ENCODE results near the gene PPM1H. TPM values are rescaled to one million over a fixed set of nuclear protein-coding genes. Genes with fewer than 3 reads are reported as not detected.

Gene PPM1H
- total RNA-seq, 5 donors from 2014 or later (not counting 1 experiment from before 2014, with no cell fraction given), result 0.18 to 0.82 (median 0.42) TPM

GRCh38 chr12:62781136-62781880 is 153.6 kb downstream of the PPM1H start:
- Mint-ChIP-seq H3K27me3 (peaks cover 0 to 5% of the 10 kb centered on the region in 2 donors), H3K4me1 (peaks cover 6 to 7% (median 6%) of the 10 kb centered on the region in 3 donors), H3K9me3 (no peaks in the 10 kb centered on the region), H3K36me3 (no peaks in the 10 kb centered on the region), H3K27ac (no peak overlapping the region), H3K4me3 (no peak overlapping the region)
- WGBS (ENCODE audit: insufficient coverage), result 86% methylated on average over 7 of the region's 9 CpGs
- Histone ChIP-seq H3K27me3 (replicated peaks in 1 of 2; ENCODE audit: control insufficient read depth in 2 of 2, extremely low read depth in 1 of 2, insufficient read depth in 2 of 2, low read length in 1 of 2) (peaks cover 0 to 5% of the 10 kb centered on the region in 2 experiments), H3K4me1 (ENCODE audit: control insufficient read depth in 1 of 2, extremely low read depth in 1 of 2, insufficient read depth in 2 of 2, low read length in 2 of 2) (peaks cover 0 to 4% of the 10 kb centered on the region in 2 experiments), H3K4me3 (ENCODE audit: control insufficient read depth in 1 of 2, extremely low read depth in 1 of 2, low read length in 1 of 2) (no peak overlapping the region), H3K9me3 (no peaks in the 10 kb centered on the region), H3K36me3 (ENCODE audit: control insufficient read depth in 2 of 2, extremely low read depth in 1 of 2, insufficient read depth in 1 of 2, low read length in 1 of 2) (no peaks in the 10 kb centered on the region), H3K27ac (ENCODE audit: low read length) (no peak overlapping the region)
- DNase-seq (no peak), ATAC-seq (replicated peaks in 1 of 4) (no peak)
- ChIA-PET POLR2A (no interaction called here), CTCF (interaction anchor here in 1 of 2 donors (0.5 kb wide), 1 partner anchor 341 kb away, joined by 5 read pairs; no protein-coding TSS in a partner anchor)

GRCh38 chr12:62779488-62779887 is 155.5 kb downstream of the PPM1H start:
- ATAC-seq (replicated peaks in 1 of 4), result no peak
- ChIA-PET CTCF (interaction anchor here (1.2 to 1.3 kb wide), 2 partner anchors 18 to 19 kb away, joined by 3 to 5 read pairs; no protein-coding TSS in a partner anchor), POLR2A (no interaction called here)

GRCh38 chr12:62778187-62778586 is 156.8 kb downstream of the PPM1H start:
- Mint-ChIP-seq H3K27me3 (peaks cover 0 to 2% of the 10 kb centered on the region in 2 donors), H3K9me3 (no peaks in the 10 kb centered on the region), H3K4me1 (no peaks in the 10 kb centered on the region), H3K36me3 (no peaks in the 10 kb centered on the region), H3K4me3 (no peak overlapping the region), H3K27ac (no peak overlapping the region)
- H3K4me3 ChIP-seq (ENCODE audit: control insufficient read depth in 1 of 2, extremely low read depth in 1 of 2, low read length in 1 of 2), result no peak overlapping the region
- H3K36me3 ChIP-seq (ENCODE audit: control insufficient read depth in 2 of 2, extremely low read depth in 1 of 2, insufficient read depth in 1 of 2, low read length in 1 of 2), result no peaks in the 10 kb centered on the region
- CTCF ChIA-PET, result no interaction called here
- DNase-seq (no peak), ATAC-seq (replicated peaks in 1 of 4) (no peak)
- no peak overlapping the region for H3K27ac ChIP-seq (ENCODE audit: low read length)
- H3K27me3 ChIP-seq (replicated peaks in 1 of 2; ENCODE audit: control insufficient read depth in 2 of 2, extremely low read depth in 1 of 2, insufficient read depth in 2 of 2, low read length in 1 of 2), result no peaks in the 10 kb centered on the region
- no peaks in the 10 kb centered on the region for H3K4me1 ChIP-seq (ENCODE audit: control insufficient read depth in 1 of 2, extremely low read depth in 1 of 2, insufficient read depth in 2 of 2, low read length in 2 of 2)
- WGBS (ENCODE audit: insufficient coverage), result 50% methylated on average over 1 of the region's 3 CpGs
- H3K9me3 ChIP-seq, result no peaks in the 10 kb centered on the region
- POLR2A ChIA-PET, result interaction anchor here in 1 of 2 donors (0.7 kb wide), 1 partner anchor 16 kb away, joined by 4 read pairs; no protein-coding TSS in a partner anchor

More at GRCh38 chr12:62779488-62779887, 155.5 kb downstream of the PPM1H start:
- Histone ChIP-seq H3K27ac (ENCODE audit: low read length) (no peak overlapping the region), H3K4me1 (ENCODE audit: control insufficient read depth in 1 of 2, extremely low read depth in 1 of 2, insufficient read depth in 2 of 2, low read length in 2 of 2) (no peaks in the 10 kb centered on the region), H3K36me3 (ENCODE audit: control insufficient read depth in 2 of 2, extremely low read depth in 1 of 2, insufficient read depth in 1 of 2, low read length in 1 of 2) (no peaks in the 10 kb centered on the region), H3K9me3 (no peaks in the 10 kb centered on the region), H3K4me3 (ENCODE audit: control insufficient read depth in 1 of 2, extremely low read depth in 1 of 2, low read length in 1 of 2) (no peak overlapping the region), H3K27me3 (replicated peaks in 1 of 2; ENCODE audit: control insufficient read depth in 2 of 2, extremely low read depth in 1 of 2, insufficient read depth in 2 of 2, low read length in 1 of 2) (no peaks in the 10 kb centered on the region)
- Mint-ChIP-seq H3K9me3 (no peaks in the 10 kb centered on the region), H3K4me3 (no peak overlapping the region), H3K27ac (no peak overlapping the region), H3K4me1 (no peaks in the 10 kb centered on the region), H3K27me3 (peaks cover 0 to 4% of the 10 kb centered on the region in 2 donors), H3K36me3 (no peaks in the 10 kb centered on the region)
- DNase-seq, result no peak

- Histone ChIP-seq H3K27ac (ENCODE audit: low read length) (no peak overlapping the region), H3K9me3 (no peaks in the 10 kb centered on the region), H3K27me3 (replicated peaks in 1 of 2; ENCODE audit: control insufficient read depth in 2 of 2, extremely low read depth in 1 of 2, insufficient read depth in 2 of 2, low read length in 1 of 2) (no peaks in the 10 kb centered on the region), H3K36me3 (ENCODE audit: control insufficient read depth in 2 of 2, extremely low read depth in 1 of 2, insufficient read depth in 1 of 2, low read length in 1 of 2) (no peaks in the 10 kb centered on the region), H3K4me1 (ENCODE audit: control insufficient read depth in 1 of 2, extremely low read depth in 1 of 2, insufficient read depth in 2 of 2, low read length in 2 of 2) (no peaks in the 10 kb centered on the region), H3K4me3 (ENCODE audit: control insufficient read depth in 1 of 2, extremely low read depth in 1 of 2, low read length in 1 of 2) (no peak overlapping the region)
- Mint-ChIP-seq H3K4me3 (no peak overlapping the region), H3K27ac (no peak overlapping the region), H3K36me3 (no peaks in the 10 kb centered on the region), H3K27me3 (peaks cover 0 to 2% of the 10 kb centered on the region in 2 donors), H3K4me1 (no peaks in the 10 kb centered on the region), H3K9me3 (no peaks in the 10 kb centered on the region)
- no peak for ATAC-seq (replicated peaks in 1 of 4)
- POLR2A ChIA-PET, result no interaction called here
- DNase-seq, result no peak
- WGBS (ENCODE audit: insufficient coverage), result 100% methylated on average over 1 of the region's 2 CpGs
- CTCF ChIA-PET, result no interaction called here
Measured at GRCh38 chr12:62776997-62777396, 158.0 kb downstream of the PPM1H start.

- no peak overlapping the region for H3K27ac ChIP-seq (ENCODE audit: low read length)
- Mint-ChIP-seq H3K27me3 (no peaks in the 10 kb centered on the region), H3K9me3 (no peaks in the 10 kb centered on the region), H3K4me1 (no peaks in the 10 kb centered on the region), H3K36me3 (no peaks in the 10 kb centered on the region), H3K4me3 (no peak overlapping the region), H3K27ac (no peak overlapping the region)
- DNase-seq (no peak), ATAC-seq (replicated peaks in 1 of 4) (no peak)
- no peak overlapping the region for H3K4me3 ChIP-seq (ENCODE audit: control insufficient read depth in 1 of 2, extremely low read depth in 1 of 2, low read length in 1 of 2)
- no peaks in the 10 kb centered on the region for H3K27me3 ChIP-seq (replicated peaks in 1 of 2; ENCODE audit: control insufficient read depth in 2 of 2, extremely low read depth in 1 of 2, insufficient read depth in 2 of 2, low read length in 1 of 2)
- no peaks in the 10 kb centered on the region for H3K9me3 ChIP-seq
- H3K36me3 ChIP-seq (ENCODE audit: control insufficient read depth in 2 of 2, extremely low read depth in 1 of 2, insufficient read depth in 1 of 2, low read length in 1 of 2), result no peaks in the 10 kb centered on the region
- CTCF ChIA-PET, result no interaction called here
- H3K4me1 ChIP-seq (ENCODE audit: control insufficient read depth in 1 of 2, extremely low read depth in 1 of 2, insufficient read depth in 2 of 2, low read length in 2 of 2), result no peaks in the 10 kb centered on the region
- POLR2A ChIA-PET, result no interaction called here
Measured at GRCh38 chr12:62776575-62776974, 158.4 kb downstream of the PPM1H start.

GRCh38 chr12:62774794-62775193 is 160.2 kb downstream of the PPM1H start:
- no peaks in the 10 kb centered on the region for H3K4me1 ChIP-seq (ENCODE audit: control insufficient read depth in 1 of 2, extremely low read depth in 1 of 2, insufficient read depth in 2 of 2, low read length in 2 of 2)
- 100% methylated on average over 2 of the region's 8 CpGs for WGBS (ENCODE audit: insufficient coverage)
- POLR2A ChIA-PET, result no interaction called here

More at GRCh38 chr12:62774794-62775193, 160.2 kb downstream of the PPM1H start:
- no peaks in the 10 kb centered on the region for H3K4me1 Mint-ChIP-seq
- no peak overlapping the region for H3K27ac ChIP-seq (ENCODE audit: low read length)
- H3K27me3 ChIP-seq (replicated peaks in 1 of 2; ENCODE audit: control insufficient read depth in 2 of 2, extremely low read depth in 1 of 2, insufficient read depth in 2 of 2, low read length in 1 of 2), result no peaks in the 10 kb centered on the region
- DNase-seq (no peak), ATAC-seq (replicated peaks in 1 of 4) (no peak)
- H3K36me3 ChIP-seq (ENCODE audit: control insufficient read depth in 2 of 2, extremely low read depth in 1 of 2, insufficient read depth in 1 of 2, low read length in 1 of 2), result no peaks in the 10 kb centered on the region
- no peak overlapping the region for H3K27ac Mint-ChIP-seq
- CTCF ChIA-PET, result interaction anchor here (0.5 to 0.6 kb wide), 2 partner anchors 18 to 23 kb away, joined by 3 read pairs; no protein-coding TSS in a partner anchor
- H3K9me3 Mint-ChIP-seq, result no peaks in the 10 kb centered on the region
- no peaks in the 10 kb centered on the region for H3K36me3 Mint-ChIP-seq
- no peak overlapping the region for H3K4me3 Mint-ChIP-seq
- H3K4me3 ChIP-seq (ENCODE audit: control insufficient read depth in 1 of 2, extremely low read depth in 1 of 2, low read length in 1 of 2), result no peak overlapping the region
- no peaks in the 10 kb centered on the region for H3K27me3 Mint-ChIP-seq
- no peaks in the 10 kb centered on the region for H3K9me3 ChIP-seq
